Natural killer cell (primary cell): ENCODE data around the gene MCCC2. TPM values are rescaled to one million over a fixed set of nuclear protein-coding genes. Genes with fewer than 3 reads are reported as not detected.
A peak's percentile ranks its signal among the peaks of the same experiment; 100 is the strongest.

Experiments used
- ATAC-seq, 3 donors: fragments of 150-1000 bp in 2 of 3; fragments of 200-7000 bp in 1 of 3; cut with Tn5 transposase; 1 replicate in 1 of 3; 2 replicates in 2 of 3; pipeline ENCODE4 v1.10.0; 2021; ENCODE audit warnings: mild to moderate bottlenecking in 2 of 3, moderate library complexity in 2 of 3
- DNase-seq, 2 donors: peaks; one replicate each; pipeline versions ENCODE4 v3.0.0 to v3.0.0-alpha.2; 2013 to 2021; ENCODE audit warnings: mixed read lengths in 1 of 2
- H3K27ac ChIP-seq: one replicate; pipeline ENCODE4 v1.5.1; 2013; ENCODE audit warnings: mild to moderate bottlenecking, low read length
- H3K27me3 ChIP-seq: one replicate; pipeline ENCODE4 v1.6.1; 2013; ENCODE audit warnings: low read length; ENCODE audit not compliant: control insufficient read depth, insufficient read depth
- H3K36me3 ChIP-seq: one replicate; pipeline ENCODE4 v1.6.1; 2013; ENCODE audit warnings: low read length; ENCODE audit not compliant: control insufficient read depth, insufficient read depth
- H3K4me1 ChIP-seq: one replicate; pipeline ENCODE4 v1.6.1; 2013; ENCODE audit warnings: low read length; ENCODE audit not compliant: control insufficient read depth, insufficient read depth
- H3K4me3 ChIP-seq: one replicate; pipeline ENCODE4 v1.5.1; 2013; ENCODE audit warnings: low read length
- H3K9me3 ChIP-seq: one replicate; pipeline ENCODE4 v1.6.1; 2013; ENCODE audit warnings: low read length; ENCODE audit not compliant: control insufficient read depth, insufficient read depth
- H3K27ac Mint-ChIP-seq, 2 donors: one replicate each; pipeline ENCODE4 v1.8.0; 2022; ENCODE audit warnings: mild to moderate bottlenecking in 2 of 2, mixed read lengths in 2 of 2, moderate library complexity in 1 of 2
- H3K27me3 Mint-ChIP-seq, 2 donors: one replicate each; pipeline ENCODE4 v1.8.0; 2022; ENCODE audit warnings: low read depth in 2 of 2, mixed read lengths in 2 of 2
- H3K36me3 Mint-ChIP-seq: one replicate; pipeline ENCODE4 v1.8.0; 2022; ENCODE audit warnings: mixed read lengths
- H3K4me1 Mint-ChIP-seq, 2 donors: one replicate each; pipeline ENCODE4 v1.8.0; 2022; ENCODE audit warnings: mixed read lengths in 2 of 2
- H3K4me3 Mint-ChIP-seq: one replicate; pipeline ENCODE4 v1.8.0; 2022; ENCODE audit warnings: mild to moderate bottlenecking, moderate library complexity, mixed read lengths
- H3K9me3 Mint-ChIP-seq, 2 donors: one replicate each; pipeline ENCODE4 v1.8.0; 2022; ENCODE audit warnings: mixed read lengths in 2 of 2
- WGBS: methylation state at CpG from one replicate; pipeline ENCODE4 v1.1.7; 2013; ENCODE audit warnings: missing lambda C conversion rate; ENCODE audit not compliant: insufficient coverage; 5-methylcytosine and 5-hydroxymethylcytosine counted together
- intact Hi-C: fragments of 100-400 bp; cut with micrococcal nuclease; formaldehyde crosslinking; loops from one replicate; pipeline ENCODE4 v1.14.2; 2022
- total RNA-seq, 4 donors: library from RNA; stranded (reverse); fragments of 120-200 nt in 1 of 4; gene quantifications; one replicate each; pipeline versions ENCODE4 v1.2.3 to v1.2.4, GENCODE V29; 2013 to 2022
- TF ChIP-seq, protein P1 (sequence below): fragments of 200-600 bp; IDR thresholded peaks from one replicate; pipeline ENCODE4 v1.8.0; 2022; ENCODE audit warnings: antibody characterized with exemption

The MCCC2 gene
- total RNA-seq, 3 donors from 2014 or later (not counting 1 experiment from before 2014, with no cell fraction given), result 23.3 to 35.2 (median 32.5) TPM

- no peak overlapping the region for H3K4me3 ChIP-seq
- peak; percentile 72 to 83 (median 79) for ATAC-seq
- H3K36me3 ChIP-seq, result peaks cover 16% of the 10 kb centered on the region
- H3K27me3 Mint-ChIP-seq, result no peaks in the 10 kb centered on the region
- H3K27ac ChIP-seq, result no peak overlapping the region
- intact Hi-C loops, result no loop called here
- H3K4me1 Mint-ChIP-seq, result peaks cover 30 to 32% of the 10 kb centered on the region in 2 donors
- peak overlapping the region; percentile 5 for H3K4me3 Mint-ChIP-seq
- 82% methylated on average over 10 of the region's 10 CpGs for WGBS
- no peaks in the 10 kb centered on the region for H3K9me3 Mint-ChIP-seq
- peaks cover 6% of the 10 kb centered on the region for H3K36me3 Mint-ChIP-seq
- no peaks in the 10 kb centered on the region for H3K9me3 ChIP-seq
- H3K27ac Mint-ChIP-seq, result peak overlapping the region; percentile 84 to 86
- no peak for DNase-seq
- no peaks in the 10 kb centered on the region for H3K27me3 ChIP-seq
- H3K4me1 ChIP-seq, result peaks cover 3% of the 10 kb centered on the region
- TF ChIP-seq, protein P1, sequence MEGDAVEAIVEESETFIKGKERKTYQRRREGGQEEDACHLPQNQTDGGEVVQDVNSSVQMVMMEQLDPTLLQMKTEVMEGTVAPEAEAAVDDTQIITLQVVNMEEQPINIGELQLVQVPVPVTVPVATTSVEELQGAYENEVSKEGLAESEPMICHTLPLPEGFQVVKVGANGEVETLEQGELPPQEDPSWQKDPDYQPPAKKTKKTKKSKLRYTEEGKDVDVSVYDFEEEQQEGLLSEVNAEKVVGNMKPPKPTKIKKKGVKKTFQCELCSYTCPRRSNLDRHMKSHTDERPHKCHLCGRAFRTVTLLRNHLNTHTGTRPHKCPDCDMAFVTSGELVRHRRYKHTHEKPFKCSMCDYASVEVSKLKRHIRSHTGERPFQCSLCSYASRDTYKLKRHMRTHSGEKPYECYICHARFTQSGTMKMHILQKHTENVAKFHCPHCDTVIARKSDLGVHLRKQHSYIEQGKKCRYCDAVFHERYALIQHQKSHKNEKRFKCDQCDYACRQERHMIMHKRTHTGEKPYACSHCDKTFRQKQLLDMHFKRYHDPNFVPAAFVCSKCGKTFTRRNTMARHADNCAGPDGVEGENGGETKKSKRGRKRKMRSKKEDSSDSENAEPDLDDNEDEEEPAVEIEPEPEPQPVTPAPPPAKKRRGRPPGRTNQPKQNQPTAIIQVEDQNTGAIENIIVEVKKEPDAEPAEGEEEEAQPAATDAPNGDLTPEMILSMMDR, result no peak
These were observed 36.2 kb downstream of the MCCC2 start for GRCh38 chr5:71623221-71623794.

GRCh38 chr5:71629950-71630349, 42.8 kb downstream of the MCCC2 start:
- TF ChIP-seq, protein P1, result no peak
- ATAC-seq (no peak), DNase-seq (no peak)
- no peaks in the 10 kb centered on the region for H3K27me3 Mint-ChIP-seq
- H3K4me1 Mint-ChIP-seq, result peaks cover 16% of the 10 kb centered on the region in 2 donors
- H3K9me3 Mint-ChIP-seq, result no peaks in the 10 kb centered on the region
- Histone ChIP-seq H3K27ac (no peak overlapping the region), H3K4me1 (no peaks in the 10 kb centered on the region), H3K36me3 (peaks cover 18% of the 10 kb centered on the region), H3K4me3 (no peak overlapping the region), H3K9me3 (no peaks in the 10 kb centered on the region), H3K27me3 (no peaks in the 10 kb centered on the region)
- intact Hi-C loops, result no loop called here
- H3K27ac Mint-ChIP-seq, result no peak overlapping the region
- 99% methylated on average over 5 of the region's 6 CpGs for WGBS
- H3K4me3 Mint-ChIP-seq, result no peak overlapping the region
- peaks cover 10% of the 10 kb centered on the region for H3K36me3 Mint-ChIP-seq

GRCh38 chr5:71631070-71631469, 43.9 kb downstream of the MCCC2 start:
- Mint-ChIP-seq H3K36me3 (peaks cover 16% of the 10 kb centered on the region), H3K27me3 (no peaks in the 10 kb centered on the region), H3K4me1 (peaks cover 13 to 14% of the 10 kb centered on the region in 2 donors), H3K27ac (no peak overlapping the region), H3K4me3 (no peak overlapping the region), H3K9me3 (no peaks in the 10 kb centered on the region)
- no peak for DNase-seq
- H3K4me1 ChIP-seq, result no peaks in the 10 kb centered on the region
- no peak overlapping the region for H3K4me3 ChIP-seq
- H3K27ac ChIP-seq, result no peak overlapping the region
- intact Hi-C loops, result no loop called here
- no peaks in the 10 kb centered on the region for H3K27me3 ChIP-seq
- no peak for ATAC-seq
- no peaks in the 10 kb centered on the region for H3K9me3 ChIP-seq
- TF ChIP-seq, protein P1, result no peak
- 93% methylated on average over 3 of the region's 4 CpGs for WGBS
- peaks cover 27% of the 10 kb centered on the region for H3K36me3 ChIP-seq

DNA sequence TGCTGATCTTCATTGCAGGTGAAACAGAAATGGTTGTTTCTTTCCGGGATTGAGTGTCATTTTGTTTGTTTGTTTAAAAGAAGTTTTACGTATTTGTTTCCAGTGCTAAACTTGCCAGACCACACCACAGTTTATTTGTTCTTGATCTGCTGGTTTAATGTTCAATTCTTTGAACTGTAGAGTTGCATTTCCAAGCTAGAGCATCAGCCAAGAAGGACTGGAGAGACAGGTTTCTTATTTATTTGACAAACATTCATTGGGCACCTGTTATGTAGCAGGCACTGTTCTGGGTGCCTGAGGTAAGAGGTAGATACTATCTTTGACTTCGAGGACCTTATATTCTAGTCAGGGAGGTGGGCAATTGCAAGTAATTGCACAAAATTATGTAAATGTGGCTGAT, 45.0 kb downstream of the MCCC2 start:
- H3K4me3 Mint-ChIP-seq, result no peak overlapping the region
- TF ChIP-seq, protein P1, result no peak
- Histone ChIP-seq H3K4me3 (no peak overlapping the region), H3K9me3 (no peaks in the 10 kb centered on the region), H3K4me1 (no peaks in the 10 kb centered on the region), H3K27ac (no peak overlapping the region), H3K27me3 (no peaks in the 10 kb centered on the region), H3K36me3 (peaks cover 27% of the 10 kb centered on the region)
- H3K27me3 Mint-ChIP-seq, result no peaks in the 10 kb centered on the region
- 97% methylated on average over 3 of the region's 3 CpGs for WGBS
- intact Hi-C loops, result no loop called here
- no peak overlapping the region for H3K27ac Mint-ChIP-seq
- DNase-seq, result no peak
- peaks cover 13 to 14% of the 10 kb centered on the region in 2 donors for H3K4me1 Mint-ChIP-seq
- H3K36me3 Mint-ChIP-seq, result peaks cover 16% of the 10 kb centered on the region
- no peaks in the 10 kb centered on the region for H3K9me3 Mint-ChIP-seq
- ATAC-seq, result no peak
